Measurements from ENCODE around the gene PRKAG2.

- TF ChIP-seq CTCF (IDR thresholded peaks at IDR 0.05) (no peak), POLR2A (IDR thresholded peaks at IDR 0.05) (no peak)
These were observed 334.2 kb downstream of the PRKAG2 start for GRCh38 chr7:151542606-151543130.

Data from lower leg skin (tissue), 3 donors.